ENCODE results near the gene TMC7. TPM values are rescaled to one million over a fixed set of nuclear protein-coding genes. Genes with fewer than 3 reads are reported as not detected.

The TMC7 gene
- total and polyA plus RNA-seq, 2 of the 8 experiments (the other 6 are each of a cell fraction or from before 2014, with no cell fraction given): 2.3 to 2.6 TPM

DNA sequence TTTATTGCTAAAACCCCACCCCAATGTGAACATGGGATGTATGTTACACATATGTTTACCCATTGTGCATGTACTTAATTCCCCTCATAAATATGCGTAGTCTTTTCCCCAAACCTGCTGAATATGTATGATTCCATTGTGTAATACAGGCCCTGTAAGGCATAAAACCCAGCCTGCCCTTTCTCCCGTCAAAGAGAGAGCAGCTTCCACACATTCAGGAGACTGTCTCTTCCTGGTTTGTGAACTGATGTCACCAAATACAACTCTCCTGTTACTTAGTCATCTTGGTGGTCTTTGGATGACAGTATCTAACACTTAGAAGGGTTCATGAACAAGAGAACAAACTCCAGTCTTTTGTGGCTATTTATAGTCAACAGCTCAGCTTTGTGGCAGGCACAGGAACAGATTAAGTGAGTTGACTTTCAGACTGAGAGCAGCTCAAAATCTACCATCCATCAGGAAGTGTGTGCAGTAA, 24.7 kb upstream of the TMC7 start (continued):
- TF ChIP-seq, protein P1, sequence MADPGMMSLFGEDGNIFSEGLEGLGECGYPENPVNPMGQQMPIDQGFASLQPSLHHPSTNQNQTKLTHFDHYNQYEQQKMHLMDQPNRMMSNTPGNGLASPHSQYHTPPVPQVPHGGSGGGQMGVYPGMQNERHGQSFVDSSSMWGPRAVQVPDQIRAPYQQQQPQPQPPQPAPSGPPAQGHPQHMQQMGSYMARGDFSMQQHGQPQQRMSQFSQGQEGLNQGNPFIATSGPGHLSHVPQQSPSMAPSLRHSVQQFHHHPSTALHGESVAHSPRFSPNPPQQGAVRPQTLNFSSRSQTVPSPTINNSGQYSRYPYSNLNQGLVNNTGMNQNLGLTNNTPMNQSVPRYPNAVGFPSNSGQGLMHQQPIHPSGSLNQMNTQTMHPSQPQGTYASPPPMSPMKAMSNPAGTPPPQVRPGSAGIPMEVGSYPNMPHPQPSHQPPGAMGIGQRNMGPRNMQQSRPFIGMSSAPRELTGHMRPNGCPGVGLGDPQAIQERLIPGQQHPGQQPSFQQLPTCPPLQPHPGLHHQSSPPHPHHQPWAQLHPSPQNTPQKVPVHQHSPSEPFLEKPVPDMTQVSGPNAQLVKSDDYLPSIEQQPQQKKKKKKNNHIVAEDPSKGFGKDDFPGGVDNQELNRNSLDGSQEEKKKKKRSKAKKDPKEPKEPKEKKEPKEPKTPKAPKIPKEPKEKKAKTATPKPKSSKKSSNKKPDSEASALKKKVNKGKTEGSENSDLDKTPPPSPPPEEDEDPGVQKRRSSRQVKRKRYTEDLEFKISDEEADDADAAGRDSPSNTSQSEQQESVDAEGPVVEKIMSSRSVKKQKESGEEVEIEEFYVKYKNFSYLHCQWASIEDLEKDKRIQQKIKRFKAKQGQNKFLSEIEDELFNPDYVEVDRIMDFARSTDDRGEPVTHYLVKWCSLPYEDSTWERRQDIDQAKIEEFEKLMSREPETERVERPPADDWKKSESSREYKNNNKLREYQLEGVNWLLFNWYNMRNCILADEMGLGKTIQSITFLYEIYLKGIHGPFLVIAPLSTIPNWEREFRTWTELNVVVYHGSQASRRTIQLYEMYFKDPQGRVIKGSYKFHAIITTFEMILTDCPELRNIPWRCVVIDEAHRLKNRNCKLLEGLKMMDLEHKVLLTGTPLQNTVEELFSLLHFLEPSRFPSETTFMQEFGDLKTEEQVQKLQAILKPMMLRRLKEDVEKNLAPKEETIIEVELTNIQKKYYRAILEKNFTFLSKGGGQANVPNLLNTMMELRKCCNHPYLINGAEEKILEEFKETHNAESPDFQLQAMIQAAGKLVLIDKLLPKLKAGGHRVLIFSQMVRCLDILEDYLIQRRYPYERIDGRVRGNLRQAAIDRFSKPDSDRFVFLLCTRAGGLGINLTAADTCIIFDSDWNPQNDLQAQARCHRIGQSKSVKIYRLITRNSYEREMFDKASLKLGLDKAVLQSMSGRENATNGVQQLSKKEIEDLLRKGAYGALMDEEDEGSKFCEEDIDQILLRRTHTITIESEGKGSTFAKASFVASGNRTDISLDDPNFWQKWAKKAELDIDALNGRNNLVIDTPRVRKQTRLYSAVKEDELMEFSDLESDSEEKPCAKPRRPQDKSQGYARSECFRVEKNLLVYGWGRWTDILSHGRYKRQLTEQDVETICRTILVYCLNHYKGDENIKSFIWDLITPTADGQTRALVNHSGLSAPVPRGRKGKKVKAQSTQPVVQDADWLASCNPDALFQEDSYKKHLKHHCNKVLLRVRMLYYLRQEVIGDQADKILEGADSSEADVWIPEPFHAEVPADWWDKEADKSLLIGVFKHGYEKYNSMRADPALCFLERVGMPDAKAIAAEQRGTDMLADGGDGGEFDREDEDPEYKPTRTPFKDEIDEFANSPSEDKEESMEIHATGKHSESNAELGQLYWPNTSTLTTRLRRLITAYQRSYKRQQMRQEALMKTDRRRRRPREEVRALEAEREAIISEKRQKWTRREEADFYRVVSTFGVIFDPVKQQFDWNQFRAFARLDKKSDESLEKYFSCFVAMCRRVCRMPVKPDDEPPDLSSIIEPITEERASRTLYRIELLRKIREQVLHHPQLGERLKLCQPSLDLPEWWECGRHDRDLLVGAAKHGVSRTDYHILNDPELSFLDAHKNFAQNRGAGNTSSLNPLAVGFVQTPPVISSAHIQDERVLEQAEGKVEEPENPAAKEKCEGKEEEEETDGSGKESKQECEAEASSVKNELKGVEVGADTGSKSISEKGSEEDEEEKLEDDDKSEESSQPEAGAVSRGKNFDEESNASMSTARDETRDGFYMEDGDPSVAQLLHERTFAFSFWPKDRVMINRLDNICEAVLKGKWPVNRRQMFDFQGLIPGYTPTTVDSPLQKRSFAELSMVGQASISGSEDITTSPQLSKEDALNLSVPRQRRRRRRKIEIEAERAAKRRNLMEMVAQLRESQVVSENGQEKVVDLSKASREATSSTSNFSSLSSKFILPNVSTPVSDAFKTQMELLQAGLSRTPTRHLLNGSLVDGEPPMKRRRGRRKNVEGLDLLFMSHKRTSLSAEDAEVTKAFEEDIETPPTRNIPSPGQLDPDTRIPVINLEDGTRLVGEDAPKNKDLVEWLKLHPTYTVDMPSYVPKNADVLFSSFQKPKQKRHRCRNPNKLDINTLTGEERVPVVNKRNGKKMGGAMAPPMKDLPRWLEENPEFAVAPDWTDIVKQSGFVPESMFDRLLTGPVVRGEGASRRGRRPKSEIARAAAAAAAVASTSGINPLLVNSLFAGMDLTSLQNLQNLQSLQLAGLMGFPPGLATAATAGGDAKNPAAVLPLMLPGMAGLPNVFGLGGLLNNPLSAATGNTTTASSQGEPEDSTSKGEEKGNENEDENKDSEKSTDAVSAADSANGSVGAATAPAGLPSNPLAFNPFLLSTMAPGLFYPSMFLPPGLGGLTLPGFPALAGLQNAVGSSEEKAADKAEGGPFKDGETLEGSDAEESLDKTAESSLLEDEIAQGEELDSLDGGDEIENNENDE (IDR thresholded peaks at IDR 0.05; ENCODE audit: insufficient replicate concordance, low read length): no peak
- no peak for TF ChIP-seq SUZ12 (IDR thresholded peaks at IDR 0.05; ENCODE audit: low read length)
- TF ChIP-seq RBBP5 (IDR thresholded peaks at IDR 0.05; ENCODE audit: borderline replicate concordance, low read depth, low read length): no peak
- no peak for TF ChIP-seq SIX5 (IDR thresholded peaks at IDR 0.05; ENCODE audit: low read depth, low read length)
- no peak for TF ChIP-seq RNF2 (IDR thresholded peaks at IDR 0.05; ENCODE audit: borderline replicate concordance, low read depth, low read length, missing control alignments, poor library complexity, severe bottlenecking)
- no peak for TF ChIP-seq EZH2 (IDR thresholded peaks at IDR 0.05; ENCODE audit: low read depth, low read length, severe bottlenecking)
- TF ChIP-seq FOSL1 (IDR thresholded peaks at IDR 0.05; ENCODE audit: insufficient read depth, low read depth, low read length): no peak
- no peak for TF ChIP-seq KDM5A (IDR thresholded peaks at IDR 0.05; ENCODE audit: low read length)
- TF ChIP-seq GABPA (IDR thresholded peaks at IDR 0.05; ENCODE audit: borderline replicate concordance, insufficient read depth, low read length): no peak
- TF ChIP-seq KDM1A (IDR thresholded peaks at IDR 0.05; ENCODE audit: borderline replicate concordance, low read length): no peak
- TF ChIP-seq BCL11A (IDR thresholded peaks at IDR 0.05; ENCODE audit: low read depth in 2 of 2, low read length in 2 of 2): no peak

Measured in H1 (cell line).